ENCODE measurements around the gene GRIK4. TPM values are rescaled to one million over a fixed set of nuclear protein-coding genes. Genes with fewer than 3 reads are reported as not detected.
"Not testable (repeated sequence)": the region's sequence is repeated elsewhere in the genome, so short reads cannot be mapped to it uniquely, and the experiment has no call there.

GRIK4 gene
- total and polyA plus RNA-seq, 2 donors from 2014 or later: 0.25 TPM; not detected in 1

DNA sequence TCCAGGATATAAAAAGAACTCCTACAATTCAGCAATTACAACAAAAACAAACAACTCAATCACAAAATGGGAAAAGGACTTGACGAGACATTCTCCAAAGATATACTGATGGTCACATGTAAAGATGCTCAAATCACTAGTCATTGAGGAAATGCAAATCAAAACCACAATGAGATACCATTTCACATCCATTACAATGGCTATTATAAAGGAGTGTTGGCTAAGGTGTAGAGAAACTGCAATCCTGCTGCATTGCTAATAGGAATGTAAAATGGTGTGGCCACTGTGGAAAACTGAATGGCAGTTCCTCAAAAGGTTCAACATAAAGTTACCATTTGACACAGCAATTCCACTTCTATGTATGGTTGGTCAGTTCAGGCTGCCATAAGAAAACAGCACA, 500.5 kb downstream of the GRIK4 start:
- intact Hi-C loops (cut with DNase I): no loop called here
- FAIRE-seq: no peak
- no peaks in the 10 kb centered on the region for H3K9me3 ChIP-seq (ENCODE audit: control insufficient read depth in 2 of 3, insufficient read depth in 1 of 3, low read length in 3 of 3)

DNA sequence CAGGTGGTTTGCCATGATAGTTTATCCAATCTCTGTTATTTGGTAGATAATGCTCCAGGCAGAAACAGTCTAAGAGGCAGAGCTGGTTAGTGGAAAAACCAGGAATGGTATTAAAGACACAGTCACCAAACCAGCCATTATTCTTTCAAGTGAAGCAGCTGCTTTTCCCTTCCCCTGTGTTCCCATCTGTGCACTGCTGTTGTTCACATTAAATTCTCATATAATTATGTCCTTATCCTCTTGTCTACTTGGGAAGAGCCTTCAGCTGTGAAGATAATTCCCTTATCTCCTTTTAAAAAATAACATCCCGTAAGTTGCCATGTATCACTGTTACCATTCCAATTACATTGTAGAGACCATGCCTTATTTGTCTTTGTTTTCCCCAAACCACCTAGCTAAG, 507.2 kb downstream of the GRIK4 start:
- H3K27ac ChIP-seq (ENCODE audit: low read depth in 2 of 2, low read length in 2 of 2): no peak overlapping the region
- no peak overlapping the region for H3K9ac ChIP-seq (ENCODE audit: low read length in 3 of 3)
- H3K36me3 ChIP-seq (ENCODE audit: control insufficient read depth in 2 of 3, insufficient read depth in 3 of 3, low read length in 3 of 3): no peaks in the 10 kb centered on the region
- H3K4me3 ChIP-seq (ENCODE audit: low read length in 3 of 3): no peak overlapping the region
- peaks cover 0 to 5% (median 0%) of the 10 kb centered on the region in 3 donors for H3K4me1 ChIP-seq (ENCODE audit: control insufficient read depth in 2 of 3, insufficient read depth in 2 of 3, low read depth in 1 of 3, low read length in 3 of 3)
- DNase-seq: no peak
- TF ChIP-seq, protein P1, sequence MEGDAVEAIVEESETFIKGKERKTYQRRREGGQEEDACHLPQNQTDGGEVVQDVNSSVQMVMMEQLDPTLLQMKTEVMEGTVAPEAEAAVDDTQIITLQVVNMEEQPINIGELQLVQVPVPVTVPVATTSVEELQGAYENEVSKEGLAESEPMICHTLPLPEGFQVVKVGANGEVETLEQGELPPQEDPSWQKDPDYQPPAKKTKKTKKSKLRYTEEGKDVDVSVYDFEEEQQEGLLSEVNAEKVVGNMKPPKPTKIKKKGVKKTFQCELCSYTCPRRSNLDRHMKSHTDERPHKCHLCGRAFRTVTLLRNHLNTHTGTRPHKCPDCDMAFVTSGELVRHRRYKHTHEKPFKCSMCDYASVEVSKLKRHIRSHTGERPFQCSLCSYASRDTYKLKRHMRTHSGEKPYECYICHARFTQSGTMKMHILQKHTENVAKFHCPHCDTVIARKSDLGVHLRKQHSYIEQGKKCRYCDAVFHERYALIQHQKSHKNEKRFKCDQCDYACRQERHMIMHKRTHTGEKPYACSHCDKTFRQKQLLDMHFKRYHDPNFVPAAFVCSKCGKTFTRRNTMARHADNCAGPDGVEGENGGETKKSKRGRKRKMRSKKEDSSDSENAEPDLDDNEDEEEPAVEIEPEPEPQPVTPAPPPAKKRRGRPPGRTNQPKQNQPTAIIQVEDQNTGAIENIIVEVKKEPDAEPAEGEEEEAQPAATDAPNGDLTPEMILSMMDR (IDR thresholded peaks at IDR 0.05; ENCODE audit: borderline replicate concordance, extremely low read depth, insufficient read depth): no peak
- intact Hi-C loops (cut with DNase I): no loop called here
- no peaks in the 10 kb centered on the region for H3K27me3 ChIP-seq (ENCODE audit: control insufficient read depth, insufficient read depth, low read length)
- no peak for FAIRE-seq
- H3K9me3 ChIP-seq (ENCODE audit: control insufficient read depth in 2 of 3, insufficient read depth in 1 of 3, low read length in 3 of 3): no peaks in the 10 kb centered on the region

More for the DNA sequence above, 500.5 kb downstream of the GRIK4 start:
- no peak for DNase-seq
- Histone ChIP-seq H3K9ac (ENCODE audit: low read length in 3 of 3) (no peak overlapping the region), H3K36me3 (ENCODE audit: control insufficient read depth in 2 of 3, insufficient read depth in 3 of 3, low read length in 3 of 3) (no peaks in the 10 kb centered on the region), H3K4me3 (ENCODE audit: low read length in 3 of 3) (no peak overlapping the region), H3K4me1 (ENCODE audit: control insufficient read depth in 2 of 3, insufficient read depth in 2 of 3, low read depth in 1 of 3, low read length in 3 of 3) (no peaks in the 10 kb centered on the region), H3K27ac (ENCODE audit: low read depth in 2 of 2, low read length in 2 of 2) (no peak overlapping the region), H3K27me3 (ENCODE audit: control insufficient read depth, insufficient read depth, low read length) (no peaks in the 10 kb centered on the region)
- TF ChIP-seq, protein P1 (IDR thresholded peaks at IDR 0.05; ENCODE audit: borderline replicate concordance, extremely low read depth, insufficient read depth): no peak

- H3K27me3 ChIP-seq (ENCODE audit: control insufficient read depth, insufficient read depth, low read length); DNase-seq; FAIRE-seq; H3K4me3 ChIP-seq (ENCODE audit: low read length in 3 of 3); H3K9ac ChIP-seq (ENCODE audit: low read length in 3 of 3); H3K36me3 ChIP-seq (ENCODE audit: control insufficient read depth in 2 of 3, insufficient read depth in 3 of 3, low read length in 3 of 3); H3K9me3 ChIP-seq (ENCODE audit: control insufficient read depth in 2 of 3, insufficient read depth in 1 of 3, low read length in 3 of 3); intact Hi-C loops (cut with DNase I); H3K27ac ChIP-seq (ENCODE audit: low read depth in 2 of 2, low read length in 2 of 2): not testable (repeated sequence)
- peaks cover 0 to 13% (median 5%) of the 10 kb centered on the region in 3 donors for H3K4me1 ChIP-seq (ENCODE audit: control insufficient read depth in 2 of 3, insufficient read depth in 2 of 3, low read depth in 1 of 3, low read length in 3 of 3)
Observed at GRCh38 chr11:121021718-121022117, 510.2 kb downstream of the GRIK4 start.

DNA sequence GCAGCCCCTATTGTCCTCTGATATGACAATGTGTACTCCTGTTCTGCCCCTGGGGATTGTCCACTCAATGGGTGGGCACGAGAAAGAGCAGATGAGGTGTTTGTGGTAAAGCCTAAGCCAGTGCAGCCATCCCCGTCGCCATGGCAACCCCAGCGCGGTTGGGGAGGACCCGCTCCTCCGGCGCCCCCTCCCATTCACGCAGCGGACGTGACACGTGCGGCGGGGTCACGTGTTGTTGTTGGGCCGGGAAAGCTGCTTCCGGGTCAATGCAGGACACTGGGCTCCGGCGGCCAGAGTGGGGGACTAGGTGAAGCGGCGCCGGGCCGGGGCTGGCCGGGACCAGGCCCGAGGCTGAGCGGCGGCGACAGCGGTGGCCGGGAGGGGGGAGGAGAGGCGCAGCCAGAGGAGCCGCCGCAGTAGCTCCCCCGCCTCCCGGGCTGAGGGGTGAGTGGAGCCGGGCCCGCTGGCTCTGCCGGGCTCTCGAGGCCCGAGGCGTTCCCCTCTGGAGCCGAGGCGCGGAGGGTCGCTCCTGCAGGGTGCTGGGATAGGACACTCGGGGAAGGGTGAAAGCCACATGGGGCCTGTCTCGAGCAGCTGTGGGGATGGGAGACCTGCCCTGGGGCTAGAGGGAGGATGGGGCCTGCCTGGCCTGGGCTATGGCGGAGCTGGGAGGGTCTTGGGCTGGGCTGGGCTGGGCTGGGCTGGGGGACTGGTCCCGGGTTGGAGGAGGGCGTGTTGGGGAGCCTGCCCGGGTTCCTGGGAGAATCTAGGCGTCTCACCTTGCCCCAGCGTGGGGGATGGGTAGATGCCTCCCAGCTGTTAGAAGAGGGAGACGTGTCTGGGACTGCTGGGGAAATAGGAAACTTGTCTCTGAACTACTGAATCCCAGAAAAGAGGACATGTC, 512.6 kb downstream of the GRIK4 start, which contains the start of gene TBCEL:
Gene TBCEL, plus strand, starts transcription at position 255 of the 904 bp plus-strand sequence. CDS start 21,589 bp downstream, outside the sequence.
- Histone ChIP-seq H3K9ac (ENCODE audit: low read length in 3 of 3) (peak within 1 kb of the TSS; percentile 27 to 64 (median 52)), H3K4me3 (ENCODE audit: low read length in 3 of 3) (peak within 1 kb of the TSS; percentile 53 to 74 (median 74)), H3K36me3 (ENCODE audit: control insufficient read depth in 2 of 3, insufficient read depth in 3 of 3, low read length in 3 of 3) (no peaks in the 10 kb centered on the region), H3K4me1 (ENCODE audit: control insufficient read depth in 2 of 3, insufficient read depth in 2 of 3, low read depth in 1 of 3, low read length in 3 of 3) (peaks cover 0 to 13% (median 5%) of the 10 kb centered on the region in 3 donors), H3K9me3 (ENCODE audit: control insufficient read depth in 2 of 3, insufficient read depth in 1 of 3, low read length in 3 of 3) (no peaks in the 10 kb centered on the region), H3K27me3 (ENCODE audit: control insufficient read depth, insufficient read depth, low read length) (no peaks in the 10 kb centered on the region), H3K27ac (ENCODE audit: low read depth in 2 of 2, low read length in 2 of 2) (peak within 1 kb of the TSS; percentile 20 to 45)
- DNase-seq (peak; percentile 93 to 97 (median 96)), FAIRE-seq (no peak)
- TF ChIP-seq, protein P1 (IDR thresholded peaks at IDR 0.05; ENCODE audit: borderline replicate concordance, extremely low read depth, insufficient read depth): no peak
- intact Hi-C loops (cut with DNase I): no loop called here

Data from kidney (tissue), 14 donors.